ENCODE data around the gene MKNK1.
A peak's percentile ranks its signal among the peaks of the same experiment; 100 is the strongest.

Gene MKNK1

GRCh38 chr1:46617833-46618232, 13.8 kb upstream of the MKNK1 start:
- H3K9me3 Mint-ChIP-seq: no peaks in the 10 kb centered on the region
- H3K27ac Mint-ChIP-seq: no peak overlapping the region
- peak overlapping the region; percentile 86 for H3K4me3 Mint-ChIP-seq
- DNase-seq: no peak
- no peaks in the 10 kb centered on the region for H3K36me3 Mint-ChIP-seq (ENCODE audit: low read depth)
- peaks cover 40% of the 10 kb centered on the region for H3K4me1 Mint-ChIP-seq
- no peak for TF ChIP-seq CTCF (IDR thresholded peaks at IDR 0.05)
- peaks cover 50% of the 10 kb centered on the region for H3K27me3 Mint-ChIP-seq (ENCODE audit: low read depth, poor library complexity)

GRCh38 chr1:46617108-46617800, 13.2 kb upstream of the MKNK1 start:
- DNase-seq: no peak
- Mint-ChIP-seq H3K27ac (no peak overlapping the region), H3K36me3 (ENCODE audit: low read depth) (no peaks in the 10 kb centered on the region), H3K4me1 (peaks cover 40% of the 10 kb centered on the region), H3K4me3 (peak overlapping the region; percentile 86), H3K9me3 (no peaks in the 10 kb centered on the region), H3K27me3 (ENCODE audit: low read depth, poor library complexity) (peaks cover 50% of the 10 kb centered on the region)
- no peak for TF ChIP-seq CTCF (IDR thresholded peaks at IDR 0.05)

GRCh38 chr1:46616277-46617107, 12.4 kb upstream of the MKNK1 start, which contains the start of gene MOB3C:
Gene MOB3C (minus strand): TSS chr1:46616811. CDS start chr1:46613321, 3,490 bp downstream.
- TF ChIP-seq CTCF (IDR thresholded peaks at IDR 0.05): no peak
- H3K9me3 Mint-ChIP-seq: no peaks in the 10 kb centered on the region
- H3K4me3 Mint-ChIP-seq: peak within 1 kb of the TSS; percentile 86
- H3K27me3 Mint-ChIP-seq (ENCODE audit: low read depth, poor library complexity): peaks cover 50% of the 10 kb centered on the region
- peak; percentile 63 for DNase-seq
- H3K36me3 Mint-ChIP-seq (ENCODE audit: low read depth): no peaks in the 10 kb centered on the region
- peaks cover 40% of the 10 kb centered on the region for H3K4me1 Mint-ChIP-seq
- no peak within 1 kb of the TSS for H3K27ac Mint-ChIP-seq

GRCh38 chr1:46615735-46616134, 11.7 kb upstream of the MKNK1 start:
- H3K27ac Mint-ChIP-seq: no peak overlapping the region
- peak overlapping the region; percentile 86 for H3K4me3 Mint-ChIP-seq
- DNase-seq: no peak
- no peak for TF ChIP-seq CTCF (IDR thresholded peaks at IDR 0.05)
- peaks cover 44% of the 10 kb centered on the region for H3K27me3 Mint-ChIP-seq (ENCODE audit: low read depth, poor library complexity)
- peaks cover 40% of the 10 kb centered on the region for H3K4me1 Mint-ChIP-seq
- H3K36me3 Mint-ChIP-seq (ENCODE audit: low read depth): no peaks in the 10 kb centered on the region
- H3K9me3 Mint-ChIP-seq: no peaks in the 10 kb centered on the region

- no peaks in the 10 kb centered on the region for H3K9me3 Mint-ChIP-seq
- TF ChIP-seq CTCF (IDR thresholded peaks at IDR 0.05): no peak
- H3K4me3 Mint-ChIP-seq: peak overlapping the region; percentile 9
- no peaks in the 10 kb centered on the region for H3K36me3 Mint-ChIP-seq (ENCODE audit: low read depth)
- peaks cover 41% of the 10 kb centered on the region for H3K27me3 Mint-ChIP-seq (ENCODE audit: low read depth, poor library complexity)
- peaks cover 40% of the 10 kb centered on the region for H3K4me1 Mint-ChIP-seq
- H3K27ac Mint-ChIP-seq: no peak overlapping the region
- DNase-seq: no peak
Measured at GRCh38 chr1:46615088-46615487, 11.0 kb upstream of the MKNK1 start.
